CD14-positive monocyte (primary cell): Measurements from ENCODE around the gene TARBP1. TPM values are rescaled to one million over a fixed set of nuclear protein-coding genes. Genes with fewer than 3 reads are reported as not detected.
A peak's percentile ranks its signal among the peaks of the same experiment; 100 is the strongest.

Experiments used
- DNase-seq, 3 donors: peaks; one replicate each; pipeline ENCODE4 v3.0.0-alpha.2; 2011 to 2022
- H2AFZ ChIP-seq: 2 replicates; pipeline ENCODE4 v1.6.0; 2012; ENCODE audit warnings: mild to moderate bottlenecking, low read depth, low read length, inconsistent platforms; ENCODE audit not compliant: insufficient read depth, poor library complexity, severe bottlenecking
- H3K27ac ChIP-seq, 2 donors: 1 replicate in 1 of 2; 2 replicates in 1 of 2; pipeline ENCODE4 v1.5.1; 2012 to 2013; ENCODE audit warnings: low read length in 2 of 2, control low read depth in 1 of 2, inconsistent platforms in 1 of 2, low read depth in 1 of 2, mild to moderate bottlenecking in 1 of 2
- H3K27me3 ChIP-seq, 2 donors: one replicate each; pipeline versions ENCODE4 v1.6.0 to v1.6.1; 2011 to 2013; ENCODE audit warnings: low read length in 2 of 2; ENCODE audit not compliant: control insufficient read depth in 2 of 2, insufficient read depth in 2 of 2
- H3K36me3 ChIP-seq, 2 donors: replicated peaks in 1 of 2; 1 replicate in 1 of 2; 2 replicates in 1 of 2; pipeline versions ENCODE4 v1.5.1 to v1.6.1; 2012 to 2013; ENCODE audit warnings: low read length in 2 of 2, control low read depth in 1 of 2, inconsistent platforms in 1 of 2, mild to moderate bottlenecking in 1 of 2; ENCODE audit not compliant: insufficient read depth in 2 of 2, control insufficient read depth in 1 of 2
- H3K4me1 ChIP-seq, 2 donors: 1 replicate in 1 of 2; 2 replicates in 1 of 2; pipeline versions ENCODE4 v1.5.1 to v1.6.1; 2012 to 2013; ENCODE audit warnings: low read length in 2 of 2, control low read depth in 1 of 2, inconsistent platforms in 1 of 2, mild to moderate bottlenecking in 1 of 2, moderate library complexity in 1 of 2; ENCODE audit not compliant: insufficient read depth in 2 of 2, control insufficient read depth in 1 of 2
- H3K4me2 ChIP-seq: replicated peaks from 2 replicates; pipeline ENCODE3; 2012; ENCODE audit warnings: low read length, moderate library complexity, mild to moderate bottlenecking; ENCODE audit not compliant: poor library complexity, severe bottlenecking; ENCODE audit errors: extremely low read depth
- H3K4me3 ChIP-seq, 3 experiments: fragments of 200-600 bp in 1 of 3; sonication (generic) in 1 of 3; replicated peaks in 1 of 3; 1 replicate in 2 of 3; 2 replicates in 1 of 3; pipeline ENCODE4 v1.5.1; 2011 to 2013; ENCODE audit warnings: low read length in 3 of 3, mild to moderate bottlenecking in 3 of 3, control low read depth in 2 of 3, low read depth in 2 of 3, inconsistent platforms in 1 of 3, moderate library complexity in 1 of 3
- H3K79me2 ChIP-seq: 2 replicates; pipeline ENCODE4 v1.6.0; 2012; ENCODE audit warnings: mild to moderate bottlenecking, control low read depth, inconsistent platforms, low read length, moderate library complexity; ENCODE audit not compliant: insufficient read depth
- H3K9ac ChIP-seq: 2 replicates; pipeline ENCODE4 v1.6.0; 2017; ENCODE audit warnings: low read length, mild to moderate bottlenecking; ENCODE audit not compliant: insufficient read depth, poor library complexity, severe bottlenecking
- H3K9me3 ChIP-seq, 2 donors: replicated peaks in 1 of 2; 1 replicate in 1 of 2; 2 replicates in 1 of 2; pipeline versions ENCODE4 v1.5.1 to v1.6.1; 2012 to 2013; ENCODE audit warnings: low read length in 2 of 2, control low read depth in 1 of 2; ENCODE audit not compliant: control insufficient read depth in 1 of 2, insufficient read depth in 1 of 2
- H4K20me1 ChIP-seq: 2 replicates; pipeline ENCODE4 v1.6.0; 2012; ENCODE audit warnings: mild to moderate bottlenecking, low read length, control low read depth, moderate library complexity; ENCODE audit not compliant: insufficient read depth
- H3K27ac Mint-ChIP-seq, 7 donors: one replicate each; pipeline ENCODE4 v1.8.0; 2020; ENCODE audit warnings: mild to moderate bottlenecking in 7 of 7, mixed read lengths in 7 of 7, moderate library complexity in 6 of 7, inconsistent platforms in 2 of 7
- H3K27me3 Mint-ChIP-seq, 3 donors: one replicate each; pipeline ENCODE4 v1.8.0; 2021 to 2022; ENCODE audit warnings: low read depth in 3 of 3, mild to moderate bottlenecking in 3 of 3, mixed read lengths in 3 of 3, moderate library complexity in 3 of 3, inconsistent platforms in 1 of 3
- H3K36me3 Mint-ChIP-seq, 2 donors: one replicate each; pipeline ENCODE4 v1.8.0; 2020; ENCODE audit warnings: mixed read lengths in 2 of 2, inconsistent platforms in 1 of 2, mild to moderate bottlenecking in 1 of 2
- H3K4me1 Mint-ChIP-seq: one replicate; pipeline ENCODE4 v1.8.0; 2020; ENCODE audit warnings: mild to moderate bottlenecking, mixed read lengths
- H3K4me3 Mint-ChIP-seq, 2 donors: one replicate each; pipeline ENCODE4 v1.8.0; 2020; ENCODE audit warnings: mild to moderate bottlenecking in 2 of 2, mixed read lengths in 2 of 2, moderate library complexity in 1 of 2
- H3K9me3 Mint-ChIP-seq, 7 donors: one replicate each; pipeline ENCODE4 v1.8.0; 2020 to 2022; ENCODE audit warnings: mixed read lengths in 7 of 7, mild to moderate bottlenecking in 6 of 7, moderate library complexity in 6 of 7, inconsistent platforms in 2 of 7
- WGBS: methylation state at CpG from one replicate; pipeline ENCODE4 v1.1.5; 2013; ENCODE audit warnings: missing lambda C conversion rate; ENCODE audit not compliant: insufficient coverage; 5-methylcytosine and 5-hydroxymethylcytosine counted together
- intact Hi-C, 2 donors: fragments of 100-400 bp; cut with micrococcal nuclease; formaldehyde crosslinking; loops; one replicate each; pipeline versions ENCODE4 v1.15.0 to v1.15.1; 2023
- polyA plus RNA-seq, 3 donors: library from polyadenylated mRNA; depleted of rRNA in 1 of 3; unstranded in 2 of 3; stranded (reverse) in 1 of 3; fragments of 300-500 nt in 2 of 3; fragments of >200 nt in 1 of 3; fragmentation: Illumina TruSeq in 2 of 3; gene quantifications; 1 replicate in 2 of 3; 2 replicates in 1 of 3; pipeline ENCODE4 v1.2.3, GENCODE V29; 2012 to 2021
- TF ChIP-seq, protein P1 (sequence below): fragments of 200-600 bp; IDR thresholded peaks from one replicate; pipeline ENCODE4 v1.8.0; 2022; ENCODE audit warnings: antibody characterized with exemption, mild to moderate bottlenecking

Gene TARBP1
- polyA plus RNA-seq, 3 donors, result 1.4 to 30.9 (median 3.2) TPM

DNA sequence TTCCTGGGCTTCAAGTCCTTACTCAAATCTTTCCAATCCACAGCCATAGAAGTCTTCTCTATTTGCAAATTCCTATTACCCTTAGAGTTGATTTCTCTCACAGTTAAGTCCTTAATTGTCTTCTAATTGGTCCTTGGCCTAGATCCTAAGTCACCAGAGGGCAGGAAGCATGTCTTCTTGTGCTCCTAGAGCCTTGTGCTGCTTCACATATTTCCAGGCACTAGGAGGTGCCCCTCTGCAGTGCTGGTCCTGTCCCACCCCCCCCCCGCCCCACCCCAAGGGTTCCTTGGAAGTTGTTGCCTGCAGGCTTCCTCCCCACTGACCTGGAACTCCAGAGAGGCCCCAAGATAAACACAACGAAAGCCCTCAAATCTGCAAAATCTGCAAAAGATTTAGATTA, 28.1 kb upstream of the TARBP1 start:
- Histone ChIP-seq H4K20me1 (no peaks in the 10 kb centered on the region), H3K9me3 (no peaks in the 10 kb centered on the region), H3K4me1 (peaks cover 20 to 25% of the 10 kb centered on the region in 2 donors), H3K9ac (no peak overlapping the region), H3K27me3 (no peaks in the 10 kb centered on the region), H3K79me2 (no peaks in the 10 kb centered on the region), H2AFZ (no peak overlapping the region), H3K4me3 (no peak overlapping the region), H3K36me3 (no peaks in the 10 kb centered on the region), H3K27ac (no peak overlapping the region), H3K4me2 (no peak overlapping the region)
- H3K4me3 Mint-ChIP-seq, result no peak overlapping the region
- H3K27me3 Mint-ChIP-seq, result peaks cover 0 to 2% (median 0%) of the 10 kb centered on the region in 3 donors
- TF ChIP-seq, protein P1, sequence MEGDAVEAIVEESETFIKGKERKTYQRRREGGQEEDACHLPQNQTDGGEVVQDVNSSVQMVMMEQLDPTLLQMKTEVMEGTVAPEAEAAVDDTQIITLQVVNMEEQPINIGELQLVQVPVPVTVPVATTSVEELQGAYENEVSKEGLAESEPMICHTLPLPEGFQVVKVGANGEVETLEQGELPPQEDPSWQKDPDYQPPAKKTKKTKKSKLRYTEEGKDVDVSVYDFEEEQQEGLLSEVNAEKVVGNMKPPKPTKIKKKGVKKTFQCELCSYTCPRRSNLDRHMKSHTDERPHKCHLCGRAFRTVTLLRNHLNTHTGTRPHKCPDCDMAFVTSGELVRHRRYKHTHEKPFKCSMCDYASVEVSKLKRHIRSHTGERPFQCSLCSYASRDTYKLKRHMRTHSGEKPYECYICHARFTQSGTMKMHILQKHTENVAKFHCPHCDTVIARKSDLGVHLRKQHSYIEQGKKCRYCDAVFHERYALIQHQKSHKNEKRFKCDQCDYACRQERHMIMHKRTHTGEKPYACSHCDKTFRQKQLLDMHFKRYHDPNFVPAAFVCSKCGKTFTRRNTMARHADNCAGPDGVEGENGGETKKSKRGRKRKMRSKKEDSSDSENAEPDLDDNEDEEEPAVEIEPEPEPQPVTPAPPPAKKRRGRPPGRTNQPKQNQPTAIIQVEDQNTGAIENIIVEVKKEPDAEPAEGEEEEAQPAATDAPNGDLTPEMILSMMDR, result no peak
- intact Hi-C loops, result no loop called here
- no peaks in the 10 kb centered on the region for H3K36me3 Mint-ChIP-seq
- no peak for DNase-seq
- H3K27ac Mint-ChIP-seq, result no peak overlapping the region
- H3K9me3 Mint-ChIP-seq, result no peaks in the 10 kb centered on the region
- peaks cover 24% of the 10 kb centered on the region for H3K4me1 Mint-ChIP-seq
- no CpG with 5 or more reads among the region's 2 CpGs for WGBS

DNA sequence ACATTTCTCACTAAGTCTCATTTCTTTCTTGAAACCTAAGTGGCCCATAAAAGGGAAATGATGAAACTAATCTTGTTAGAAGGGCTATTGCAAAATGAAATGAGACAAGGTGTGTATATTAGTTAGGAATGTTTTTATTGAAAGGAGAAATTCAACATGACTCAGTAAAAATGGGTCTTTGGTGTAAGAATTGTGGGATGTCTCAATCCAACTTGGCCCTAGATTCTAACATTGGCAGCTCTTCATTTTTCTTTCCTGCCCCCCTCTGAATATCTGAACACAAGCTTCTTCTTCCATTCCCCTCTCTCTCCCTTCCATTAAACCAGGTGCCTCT, 26.8 kb upstream of the TARBP1 start:
- TF ChIP-seq, protein P1, result no peak
- Histone ChIP-seq H3K9me3 (no peaks in the 10 kb centered on the region), H3K4me1 (peaks cover 15 to 19% of the 10 kb centered on the region in 2 donors), H4K20me1 (no peaks in the 10 kb centered on the region), H3K9ac (no peak overlapping the region), H3K36me3 (no peaks in the 10 kb centered on the region), H2AFZ (no peak overlapping the region), H3K4me3 (no peak overlapping the region), H3K27me3 (no peaks in the 10 kb centered on the region), H3K4me2 (no peak overlapping the region), H3K27ac (no peak overlapping the region), H3K79me2 (no peaks in the 10 kb centered on the region)
- Mint-ChIP-seq H3K27me3 (peaks cover 0 to 2% (median 0%) of the 10 kb centered on the region in 3 donors), H3K27ac (peak overlapping the region in 1 of 7 donors; percentile 47), H3K9me3 (no peaks in the 10 kb centered on the region), H3K4me3 (no peak overlapping the region), H3K4me1 (peaks cover 23% of the 10 kb centered on the region), H3K36me3 (no peaks in the 10 kb centered on the region)
- intact Hi-C loops, result no loop called here
- no peak for DNase-seq
